ENCODE data around the gene TOLLIP.
A peak's percentile ranks its signal among the peaks of the same experiment; 100 is the strongest.
"Not testable (repeated sequence)": the region's sequence is repeated elsewhere in the genome, so short reads cannot be mapped to it uniquely, and the experiment has no call there.

Gene TOLLIP

GRCh38 chr11:1343391-1344055, 34.1 kb upstream of the TOLLIP start:
- DNase-seq, result no peak

GRCh38 chr11:1342946-1343345, 33.5 kb upstream of the TOLLIP start:
- DNase-seq, result no peak

GRCh38 chr11:1341928-1342524, 32.6 kb upstream of the TOLLIP start:
- no peak for DNase-seq

GRCh38 chr11:1341226-1341625, 31.8 kb upstream of the TOLLIP start:
- not testable (repeated sequence) for DNase-seq

GRCh38 chr11:1340111-1340510, 30.7 kb upstream of the TOLLIP start:
- DNase-seq, result no peak

GRCh38 chr11:1339066-1339675, 29.7 kb upstream of the TOLLIP start:
- no peak for DNase-seq

- DNase-seq, result peak; percentile 25
Observed at GRCh38 chr11:1338201-1339065, 29.0 kb upstream of the TOLLIP start.

- DNase-seq, result peak; percentile 9
Observed at GRCh38 chr11:1337647-1338007, 28.2 kb upstream of the TOLLIP start.

GRCh38 chr11:1336836-1337646, 27.6 kb upstream of the TOLLIP start:
- peak; percentile 57 for DNase-seq

- DNase-seq, result peak; percentile 61
Observed at GRCh38 chr11:1335811-1336761, 26.7 kb upstream of the TOLLIP start.

GRCh38 chr11:1335264-1335810, 25.9 kb upstream of the TOLLIP start:
- DNase-seq, result no peak

- no peak for DNase-seq
Observed at GRCh38 chr11:1333860-1334259, 24.4 kb upstream of the TOLLIP start.

- no peak for DNase-seq
Observed at GRCh38 chr11:1333091-1333772, 23.8 kb upstream of the TOLLIP start.

GRCh38 chr11:1330473-1330872, 21.0 kb upstream of the TOLLIP start:
- DNase-seq, result no peak

- DNase-seq, result no peak
Observed at GRCh38 chr11:1327064-1327460, 17.6 kb upstream of the TOLLIP start.

- DNase-seq, result no peak
Observed at GRCh38 chr11:1326435-1327063, 17.1 kb upstream of the TOLLIP start.

GRCh38 chr11:1323774-1324173, 14.3 kb upstream of the TOLLIP start:
- DNase-seq, result no peak

GRCh38 chr11:1317993-1318392, 8.6 kb upstream of the TOLLIP start:
- no peak for DNase-seq

GRCh38 chr11:1317432-1317831, 8.0 kb upstream of the TOLLIP start:
- no peak for DNase-seq

All from CD4-positive, alpha-beta T cell treated with Interleukin-21 for 1 hour (primary cell).